GM18498 (cell line): ENCODE measurements around the gene CTR9.

Source experiments
- ATAC-seq: cut with Tn5 transposase; IDR thresholded peaks from one replicate; pipeline ENCODE4 v1.9.1; 2021; ENCODE audit warnings: mild to moderate bottlenecking, moderate library complexity; ENCODE audit not compliant: unreplicated experiment

Gene CTR9

DNA sequence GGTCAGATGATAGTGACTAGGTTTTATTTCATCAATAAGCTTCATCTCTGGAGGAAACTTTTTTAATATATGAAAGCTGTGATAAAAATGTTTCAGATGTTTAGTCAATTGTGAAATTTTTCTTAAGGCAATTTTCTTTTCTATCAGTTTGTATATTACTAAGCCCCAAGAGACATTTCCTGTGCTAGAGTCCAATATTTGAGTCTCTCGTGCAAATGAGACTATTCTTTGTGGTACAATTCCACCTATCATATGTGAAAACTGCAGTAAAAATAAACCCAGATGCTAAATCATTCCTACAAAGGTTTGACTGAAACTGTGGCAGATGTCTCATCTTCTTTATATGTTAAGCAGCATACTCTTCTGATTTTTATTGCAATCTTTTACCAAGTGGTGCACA lies 28.0 kb downstream of the CTR9 start:
- no peak for ATAC-seq

GRCh38 chr11:10780040-10780439 lies 29.0 kb downstream of the CTR9 start:
- ATAC-seq, result no peak

DNA sequence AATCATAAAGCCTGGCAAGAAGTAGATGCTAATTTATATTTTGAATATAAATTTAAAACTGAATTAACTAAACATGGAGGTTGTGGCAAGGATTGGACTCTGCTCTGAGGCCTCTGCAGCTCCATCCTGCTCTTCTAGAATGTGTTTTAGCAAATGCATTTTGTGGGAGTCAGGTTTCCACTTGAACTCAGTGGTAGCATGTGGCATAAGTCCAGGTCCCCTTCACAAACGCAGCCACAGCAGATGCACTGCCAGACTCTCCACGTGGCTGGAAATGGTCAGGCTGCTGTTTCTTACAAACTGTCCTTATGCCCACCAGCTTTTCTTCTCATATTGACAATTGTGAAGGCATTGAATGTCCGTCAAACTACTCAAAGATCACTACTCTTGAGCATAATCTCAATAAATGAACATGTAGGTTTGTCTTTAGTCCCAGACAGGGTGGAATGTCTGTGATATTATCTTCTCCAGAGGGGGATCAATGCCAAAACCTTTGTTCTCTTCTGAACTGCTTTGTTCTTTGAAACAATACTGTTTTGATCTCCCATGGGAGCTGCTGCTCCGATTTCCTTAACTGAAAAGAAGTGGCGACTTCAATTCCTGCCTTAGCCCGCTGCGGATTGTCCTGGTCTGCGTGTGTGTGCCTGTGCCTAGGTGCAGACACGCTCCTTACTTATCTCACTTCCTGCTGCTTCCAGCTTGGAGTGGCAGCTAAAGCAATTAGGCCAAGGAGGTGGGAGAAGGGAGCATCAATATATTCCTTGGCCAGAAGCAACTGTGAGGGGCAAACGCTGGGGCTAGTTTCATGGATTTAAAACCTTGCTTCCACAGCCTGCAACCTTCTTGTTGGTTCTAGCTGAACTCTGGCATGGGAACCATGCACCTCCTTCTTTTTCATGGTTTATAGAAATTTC lies 33.4 kb downstream of the CTR9 start:
- ATAC-seq, result no peak

GRCh38 chr11:10785146-10785474 lies 34.1 kb downstream of the CTR9 start:
- ATAC-seq, result no peak

GRCh38 chr11:10786451-10786850 lies 35.4 kb downstream of the CTR9 start:
- ATAC-seq, result no peak

DNA sequence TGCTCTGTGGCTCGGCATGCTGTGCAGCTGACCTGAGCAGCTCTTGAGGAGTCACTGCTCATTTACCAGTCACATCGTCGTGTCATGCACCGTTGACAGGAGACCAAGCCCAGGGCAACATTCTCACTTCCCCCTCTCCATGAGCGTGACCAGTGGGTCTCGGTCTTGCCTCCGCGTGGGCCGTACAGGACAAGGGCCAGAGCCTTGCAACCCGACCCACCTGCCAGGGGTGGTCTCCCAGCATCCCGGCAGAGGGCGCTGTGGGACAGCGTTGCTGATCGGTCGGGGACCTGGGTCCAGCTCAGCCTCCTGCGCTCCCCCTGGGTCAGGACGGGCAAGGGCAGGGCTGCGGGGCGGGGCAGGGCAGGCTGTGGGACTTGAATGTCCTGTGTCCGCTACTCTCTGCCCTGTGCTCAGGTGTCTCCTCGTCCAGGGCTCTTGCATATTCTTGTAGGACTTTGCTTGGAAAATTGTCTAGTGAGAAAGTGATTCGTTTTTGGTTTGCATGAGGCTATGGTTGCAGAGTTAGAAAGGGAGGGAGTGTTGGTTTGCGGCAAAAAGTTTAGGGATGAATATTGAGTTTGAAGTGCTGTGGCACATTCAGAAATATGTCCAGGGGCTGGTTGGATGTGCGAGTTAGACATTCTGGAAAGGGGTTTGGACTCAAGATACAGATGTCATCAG lies 41.5 kb downstream of the CTR9 start:
- ATAC-seq, result peak; percentile 91

DNA sequence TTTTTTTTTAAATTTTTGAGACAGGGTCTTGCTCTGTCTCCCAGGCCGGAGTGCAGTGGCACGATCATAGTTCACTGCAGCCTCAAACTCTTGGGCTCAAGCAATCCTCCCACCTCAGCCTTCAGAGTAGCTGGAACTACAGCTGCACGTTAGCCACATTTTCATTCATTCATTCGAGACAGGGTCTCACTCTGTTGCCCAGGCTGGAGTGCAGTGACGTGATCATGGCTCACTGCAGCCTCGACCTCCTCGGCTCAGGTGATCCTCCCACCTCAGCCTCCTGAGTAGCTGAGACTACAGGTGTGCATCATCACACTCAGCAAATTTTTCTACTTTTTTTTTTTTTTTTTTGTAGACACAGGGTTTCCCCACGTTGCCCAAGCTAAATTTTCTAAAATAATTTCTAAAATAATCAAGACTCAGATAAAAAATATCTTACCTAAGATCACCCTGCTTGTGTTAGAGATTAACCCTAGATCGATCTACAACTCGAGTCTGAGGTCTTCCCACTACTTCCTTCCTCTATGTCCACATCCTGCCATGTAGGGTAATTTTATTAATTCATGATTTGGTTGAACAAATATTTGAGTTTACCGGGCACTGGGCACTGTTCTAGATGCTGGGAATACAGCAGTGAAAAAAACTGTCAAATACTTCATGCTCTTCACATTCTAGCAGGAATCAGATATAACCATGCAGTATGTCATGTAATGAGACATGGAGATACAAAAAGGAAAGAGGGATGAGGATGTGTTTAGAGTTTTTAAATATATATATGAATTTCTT lies 42.6 kb downstream of the CTR9 start:
- no peak for ATAC-seq

DNA sequence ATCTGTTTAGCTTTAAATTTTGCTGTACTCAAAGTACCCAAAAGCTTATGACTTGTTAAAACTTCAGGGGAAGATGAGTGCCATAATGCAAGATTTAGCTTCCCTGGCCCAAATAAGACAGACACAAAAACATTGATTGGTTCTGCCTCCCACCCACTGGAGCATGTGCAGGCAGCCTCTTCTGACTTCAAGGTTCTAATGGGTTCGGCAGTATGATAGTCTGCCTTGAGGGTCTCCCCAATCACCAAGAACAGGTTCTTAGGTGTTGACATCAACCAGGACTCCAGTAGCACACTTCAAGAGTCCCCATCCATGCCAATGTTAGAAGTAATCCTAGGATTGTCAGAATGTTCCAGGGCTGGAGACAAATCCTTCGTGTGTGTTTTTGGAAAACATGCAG lies 45.1 kb downstream of the CTR9 start:
- no peak for ATAC-seq

DNA sequence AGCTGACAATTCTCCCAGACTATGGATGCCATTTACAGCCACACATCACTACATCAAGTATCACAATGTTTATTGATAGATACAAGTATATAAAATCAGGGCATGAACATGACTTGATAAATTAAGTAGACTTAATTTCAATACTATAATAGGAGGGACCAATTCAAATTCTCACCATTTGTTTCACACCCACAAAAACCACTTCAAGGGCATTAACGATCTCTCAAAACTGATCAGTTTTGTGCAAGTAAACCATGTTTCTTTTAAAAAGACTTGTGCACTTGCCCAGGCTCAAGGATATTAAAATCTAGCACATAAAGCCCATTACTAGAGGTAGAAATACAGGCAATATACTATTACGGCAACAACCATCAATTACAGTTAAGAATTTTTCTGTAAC lies 46.0 kb downstream of the CTR9 start:
- ATAC-seq, result no peak

- no peak for ATAC-seq
Measured at GRCh38 chr11:10797531-10797930, 46.5 kb downstream of the CTR9 start.

DNA sequence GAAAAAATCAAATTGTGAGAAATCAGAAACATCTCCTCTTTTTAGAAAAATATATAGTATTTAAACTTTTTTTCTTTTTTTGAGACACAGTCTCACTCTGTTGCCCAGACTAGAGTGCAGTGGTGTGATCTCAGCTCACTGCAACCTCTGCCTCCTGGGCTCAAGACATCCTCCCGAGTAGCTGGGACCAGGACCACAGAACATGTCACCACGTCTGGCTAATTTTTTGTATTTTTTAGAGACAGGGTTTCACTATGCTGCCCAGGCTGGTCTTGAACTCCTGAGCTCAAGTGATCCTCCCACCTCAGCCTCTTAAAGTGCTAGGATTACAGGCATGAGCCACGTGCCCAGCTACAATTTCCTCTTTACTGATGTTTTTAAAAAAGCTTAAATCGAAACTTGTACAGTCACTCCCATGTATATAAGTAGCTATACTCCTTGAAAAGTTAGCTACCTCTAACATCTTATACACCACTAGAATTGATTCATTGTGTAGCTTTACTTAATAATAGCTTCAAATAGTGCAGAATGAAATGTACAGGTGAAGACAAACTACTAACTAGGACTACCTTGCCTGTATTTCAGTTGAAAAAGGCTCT lies 47.4 kb downstream of the CTR9 start:
- ATAC-seq, result no peak

DNA sequence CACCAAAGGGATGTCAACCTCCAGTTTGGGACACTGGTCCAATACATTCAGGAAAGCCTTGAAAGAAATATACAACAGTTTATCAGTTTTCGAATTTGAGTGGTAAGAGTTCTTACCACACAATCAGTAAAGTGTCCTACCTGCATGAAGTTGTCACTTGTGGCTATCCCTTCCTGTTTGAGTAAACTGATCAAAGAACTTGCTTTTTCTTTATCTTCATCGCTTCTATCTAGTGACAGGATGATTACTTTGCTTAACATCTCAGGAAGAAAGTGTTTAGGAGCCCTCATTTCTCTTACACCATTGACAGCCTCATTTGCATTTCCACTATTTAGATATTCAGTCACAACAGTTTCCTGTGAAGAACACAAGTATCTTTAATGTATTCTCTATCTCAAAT lies 49.2 kb downstream of the CTR9 start:
- ATAC-seq, result no peak

GRCh38 chr11:10803676-10804075 lies 52.6 kb downstream of the CTR9 start:
- ATAC-seq, result no peak

DNA sequence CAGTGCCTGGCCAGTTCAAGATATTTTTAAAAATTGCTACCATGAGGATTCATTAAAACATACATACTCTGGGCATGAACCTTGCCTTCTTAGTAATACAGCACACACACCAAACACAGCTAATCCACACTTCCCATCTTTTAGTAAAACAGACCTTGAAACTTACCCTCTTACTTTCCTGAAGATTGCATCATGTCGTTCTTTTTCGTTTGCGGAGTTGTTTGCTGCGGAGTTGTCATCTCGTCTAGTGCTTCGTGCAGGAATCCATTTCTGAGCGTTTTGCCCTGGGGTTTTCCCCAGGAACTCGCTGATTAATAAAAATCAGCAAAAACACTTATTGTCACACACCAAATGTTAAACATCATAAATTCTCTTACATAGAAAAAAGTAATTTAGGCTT lies 54.7 kb downstream of the CTR9 start:
- no peak for ATAC-seq

GRCh38 chr11:10806206-10806605 lies 55.2 kb downstream of the CTR9 start:
- ATAC-seq, result no peak

DNA sequence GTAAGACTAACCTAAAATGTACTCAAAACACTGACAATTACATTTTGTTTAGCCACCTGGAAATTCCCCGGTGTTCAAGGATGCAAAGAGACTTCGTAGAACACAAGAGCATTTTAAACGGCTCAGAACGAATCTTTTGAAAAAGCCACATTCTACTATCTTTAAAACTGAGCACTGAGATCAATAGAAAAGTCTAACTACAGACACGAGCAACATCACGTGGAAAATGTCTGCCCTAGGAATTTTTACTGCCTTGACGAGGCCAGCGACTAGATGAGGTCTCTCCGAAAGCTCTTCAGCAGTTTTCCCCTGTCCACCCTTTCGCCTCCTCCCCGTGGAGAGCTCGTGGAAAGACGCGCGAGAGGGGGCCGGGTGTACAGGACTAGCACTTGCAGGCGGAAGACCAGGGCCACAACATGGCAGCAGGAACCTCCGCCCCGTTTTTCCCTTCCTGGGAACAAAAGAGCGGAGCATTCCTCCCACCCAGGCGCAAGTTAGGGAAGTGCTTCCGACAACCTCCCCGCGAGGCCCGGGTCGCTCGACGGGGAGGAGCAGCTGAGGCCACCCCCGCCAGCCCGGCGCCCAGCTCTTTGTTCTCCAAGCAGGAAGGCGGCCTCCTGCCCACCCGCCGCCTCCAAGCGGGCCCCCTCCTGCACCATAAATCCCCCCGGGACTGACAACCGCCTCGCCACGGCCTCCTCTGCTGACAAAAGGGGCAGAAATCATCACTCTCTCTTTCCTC lies 56.6 kb downstream of the CTR9 start:
- peak; percentile 1 for ATAC-seq

GRCh38 chr11:10808235-10808552 lies 57.1 kb downstream of the CTR9 start:
- peak; percentile 18 for ATAC-seq

DNA sequence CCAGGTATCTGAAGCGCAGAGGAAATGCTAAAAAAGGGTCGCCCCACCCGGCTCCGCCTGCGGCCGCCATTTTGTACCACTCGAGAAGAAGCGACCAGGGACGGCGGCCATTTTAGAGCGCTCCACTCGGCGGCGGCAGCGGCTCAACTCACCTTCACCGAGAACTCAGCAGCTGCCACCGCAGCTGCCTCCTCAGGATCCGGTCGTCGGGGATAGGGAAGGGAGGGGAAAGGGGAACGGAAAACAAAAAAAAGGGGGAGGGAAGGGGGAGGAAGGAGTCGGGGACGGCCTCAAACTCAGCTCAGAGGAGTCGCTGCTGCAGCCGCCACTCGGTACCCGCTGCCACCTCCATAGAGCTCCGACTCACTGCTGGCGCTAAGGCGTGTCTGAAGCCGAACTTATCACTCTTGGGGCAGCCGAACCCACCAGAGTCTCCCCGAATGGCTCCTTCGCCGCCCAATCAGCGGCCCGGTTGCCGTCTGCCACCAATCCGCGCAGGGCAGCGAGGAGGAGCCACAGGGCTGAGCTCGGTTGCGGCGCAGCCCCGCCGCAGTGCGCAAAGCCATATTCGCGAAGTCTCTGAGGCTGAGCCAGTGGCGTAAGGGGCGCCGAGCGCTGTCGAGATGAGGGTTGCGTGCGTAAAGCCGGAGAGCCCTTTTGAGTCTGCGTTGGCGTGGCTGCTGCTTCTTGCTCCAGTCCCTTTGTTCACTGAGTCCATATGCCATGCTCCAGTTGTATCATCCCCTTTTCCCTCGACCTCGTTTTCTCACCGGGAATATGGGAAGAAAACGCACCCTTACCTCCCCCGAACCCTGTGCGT lies 57.7 kb downstream of the CTR9 start, which contains the start of gene EIF4G2:
TSS of gene EIF4G2 (minus strand) at position 374 of the 820 bp plus-strand sequence.
- peak; percentile 91 for ATAC-seq

GRCh38 chr11:10809373-10810160 lies 58.5 kb downstream of the CTR9 start:
- ATAC-seq, result peak; percentile 26
